Testis (tissue), 2 donors: Measurements from ENCODE around the gene KRT9.

Experiments used
- CTCF ChIP-seq, 3 experiments: fragments of 450-650 bp in 2 of 3; fragments of 200-600 bp in 1 of 3; sonication (generic) in 1 of 3; IDR thresholded peaks; one replicate each; pipeline ENCODE4 v1.5.1; 2016 to 2019; ENCODE audit warnings: antibody characterized with exemption in 3 of 3, mild to moderate bottlenecking in 2 of 3, moderate library complexity in 1 of 3
- POLR2A ChIP-seq: fragments of 450-650 bp; IDR thresholded peaks from one replicate; pipeline ENCODE4 v1.6.1; 2017; ENCODE audit warnings: antibody characterized with exemption, mild to moderate bottlenecking, moderate library complexity

DNA sequence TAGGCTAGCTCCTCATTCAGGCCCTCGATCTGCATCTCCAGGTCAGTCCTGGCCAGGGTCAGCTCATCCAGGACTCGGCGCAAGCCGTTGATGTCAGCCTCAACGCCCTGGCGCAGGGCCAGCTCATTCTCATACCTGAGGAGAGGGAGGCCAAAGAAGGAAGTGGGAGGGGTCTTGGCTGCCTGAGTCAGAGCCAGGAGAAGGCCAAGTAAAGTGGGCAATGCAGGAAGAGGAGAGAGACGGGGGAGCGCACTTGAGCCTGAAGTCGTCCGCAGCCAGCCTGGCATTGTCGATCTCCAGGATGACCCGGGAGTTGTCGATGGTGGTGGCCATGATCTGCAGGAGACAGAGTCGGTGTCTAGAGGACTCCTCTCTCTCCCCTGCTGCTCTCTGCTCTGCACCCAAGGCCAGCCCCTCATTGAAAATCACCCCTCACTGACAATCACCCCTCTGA, 55.0 kb downstream of the KRT9 start:
- TF ChIP-seq CTCF (IDR thresholded peaks at IDR 0.05) (no peak), POLR2A (no peak)
